ENCODE measurements around the gene FBXO31. TPM values are rescaled to one million over a fixed set of nuclear protein-coding genes. Genes with fewer than 3 reads are reported as not detected.

The FBXO31 gene
- total RNA-seq, 1 donor from 2014 or later, result 93.3 TPM

GRCh38 chr16:87353613-87354012, 30.0 kb downstream of the FBXO31 start:
- TF ChIP-seq POLR2A (IDR thresholded peaks at IDR 0.05) (no peak), POLR2AphosphoS5 (IDR thresholded peaks at IDR 0.05; ENCODE audit: insufficient read depth in 1 of 2, low read depth in 1 of 2) (no peak), CTCF (IDR thresholded peaks at IDR 0.05) (no peak)
- H3K9me3 ChIP-seq, result no peaks in the 10 kb centered on the region
- H3K4me3 ChIP-seq, result no peak overlapping the region
- no peak overlapping the region for H3K27ac ChIP-seq
- DNase-seq (ENCODE audit: extremely low spot score in 2 of 2), result no peak
- intact Hi-C loops (cut with DNase I), result no loop called here
- H3K27me3 ChIP-seq, result no peaks in the 10 kb centered on the region
- H3K36me3 ChIP-seq, result peaks cover 0 to 25% of the 10 kb centered on the region in 2 donors
- peaks cover 23% of the 10 kb centered on the region for H3K4me1 ChIP-seq

- Histone ChIP-seq H3K36me3 (peaks cover 0 to 21% of the 10 kb centered on the region in 2 donors), H3K27ac (no peak overlapping the region), H3K4me1 (peaks cover 26% of the 10 kb centered on the region), H3K4me3 (no peak overlapping the region), H3K27me3 (no peaks in the 10 kb centered on the region), H3K9me3 (no peaks in the 10 kb centered on the region)
- intact Hi-C loops (cut with DNase I), result no loop called here
- TF ChIP-seq POLR2AphosphoS5 (IDR thresholded peaks at IDR 0.05; ENCODE audit: insufficient read depth in 1 of 2, low read depth in 1 of 2) (no peak), POLR2A (IDR thresholded peaks at IDR 0.05) (no peak), CTCF (IDR thresholded peaks at IDR 0.05) (no peak)
- no peak for DNase-seq (ENCODE audit: extremely low spot score in 2 of 2)
Observed at GRCh38 chr16:87352818-87353217, 30.8 kb downstream of the FBXO31 start.

- Histone ChIP-seq H3K4me3 (peak overlapping the region; percentile 9 to 12), H3K4me1 (peaks cover 26% of the 10 kb centered on the region), H3K27me3 (no peaks in the 10 kb centered on the region), H3K27ac (peak overlapping the region; percentile 39), H3K36me3 (peaks cover 0 to 23% of the 10 kb centered on the region in 2 donors), H3K9me3 (no peaks in the 10 kb centered on the region)
- no peak for DNase-seq (ENCODE audit: extremely low spot score in 2 of 2)
- intact Hi-C loops (cut with DNase I), result no loop called here
- TF ChIP-seq POLR2AphosphoS5 (IDR thresholded peaks at IDR 0.05; ENCODE audit: insufficient read depth in 1 of 2, low read depth in 1 of 2) (no peak), CTCF (IDR thresholded peaks at IDR 0.05) (no peak), POLR2A (IDR thresholded peaks at IDR 0.05) (no peak)
Observed at GRCh38 chr16:87351320-87351698, 32.3 kb downstream of the FBXO31 start.

- peak overlapping the region; percentile 9 to 12 for H3K4me3 ChIP-seq
- H3K27ac ChIP-seq, result peak overlapping the region; percentile 39
- H3K36me3 ChIP-seq, result peaks cover 0 to 28% of the 10 kb centered on the region in 2 donors
- peaks cover 28% of the 10 kb centered on the region for H3K4me1 ChIP-seq
- no peak for DNase-seq (ENCODE audit: extremely low spot score in 2 of 2)
- TF ChIP-seq CTCF (IDR thresholded peaks at IDR 0.05) (no peak), POLR2AphosphoS5 (IDR thresholded peaks at IDR 0.05; ENCODE audit: insufficient read depth in 1 of 2, low read depth in 1 of 2) (peak in 1 of 2 donors; percentile 31)
- intact Hi-C loops (cut with DNase I), result no loop called here
- H3K27me3 ChIP-seq, result no peaks in the 10 kb centered on the region
- H3K9me3 ChIP-seq, result no peaks in the 10 kb centered on the region
Observed at GRCh38 chr16:87350681-87351319, 32.8 kb downstream of the FBXO31 start.

- TF ChIP-seq POLR2A (IDR thresholded peaks at IDR 0.05) (no peak), CTCF (IDR thresholded peaks at IDR 0.05) (no peak), POLR2AphosphoS5 (IDR thresholded peaks at IDR 0.05; ENCODE audit: insufficient read depth in 1 of 2, low read depth in 1 of 2) (no peak)
- no peak for DNase-seq (ENCODE audit: extremely low spot score in 2 of 2)
- Histone ChIP-seq H3K27me3 (no peaks in the 10 kb centered on the region), H3K27ac (no peak overlapping the region), H3K9me3 (no peaks in the 10 kb centered on the region), H3K36me3 (peaks cover 0 to 31% of the 10 kb centered on the region in 2 donors), H3K4me1 (peaks cover 35% of the 10 kb centered on the region), H3K4me3 (no peak overlapping the region)
- intact Hi-C loops (cut with DNase I), result no loop called here
Observed at GRCh38 chr16:87350031-87350430, 33.5 kb downstream of the FBXO31 start.
